NCI-H460 (cell line): ENCODE results near the gene PTX3. TPM values are rescaled to one million over a fixed set of nuclear protein-coding genes. Genes with fewer than 3 reads are reported as not detected.
A peak's percentile ranks its signal among the peaks of the same experiment; 100 is the strongest.

Source experiments
- DNase-seq: peaks from one replicate; pipeline ENCODE4 v3.0.0-alpha.2; 2016; ENCODE audit warnings: low read depth; ENCODE audit errors: extremely low read depth
- total RNA-seq: library from RNA; depleted of rRNA; stranded (reverse); fragments of >200 nt; shearing (Covaris generic); gene quantifications from 2 replicates; pipeline ENCODE4 v1.2.3, GENCODE V29; 2014; rRNA removed

The PTX3 gene
- total RNA-seq, 1 experiment from 2014 or later, result 23.8 TPM

DNA sequence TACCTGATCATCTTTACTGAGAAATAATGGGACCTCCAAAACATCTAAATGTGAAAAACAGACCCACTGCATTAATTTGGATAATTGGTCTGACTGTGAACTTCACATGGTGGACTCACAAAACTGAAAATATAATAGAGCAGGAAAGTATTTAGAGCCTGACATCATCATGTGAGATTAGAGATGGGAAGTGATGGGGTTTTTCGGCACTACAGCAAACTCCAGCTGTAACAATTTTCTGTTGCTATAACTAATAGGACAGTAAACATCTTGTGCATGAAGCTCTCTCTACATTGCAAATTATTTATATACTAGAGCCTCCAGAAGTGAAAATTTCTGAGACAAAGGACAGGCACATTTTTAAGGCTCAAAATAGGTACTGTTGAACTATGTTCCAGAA is 34.4 kb downstream of the PTX3 start:
- no peak for DNase-seq

DNA sequence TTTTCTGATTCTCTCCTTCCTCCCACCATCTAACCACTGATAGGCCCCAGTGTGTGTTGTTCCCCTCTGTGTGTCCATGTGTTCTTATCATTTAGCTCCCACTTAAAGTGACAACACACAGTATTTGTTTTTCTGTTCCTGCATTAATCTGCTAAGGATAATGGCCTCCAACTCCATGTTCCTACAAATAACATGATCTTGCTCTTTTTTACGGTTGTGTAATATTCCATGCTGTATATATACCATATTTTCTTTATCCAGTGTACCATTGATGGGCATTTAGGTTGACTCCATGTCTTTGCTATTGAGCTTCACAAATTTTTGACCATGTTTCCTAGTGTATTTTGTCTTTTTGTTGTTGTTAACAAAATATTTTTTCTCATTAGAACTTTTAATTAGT is 36.0 kb downstream of the PTX3 start:
- no peak for DNase-seq

DNA sequence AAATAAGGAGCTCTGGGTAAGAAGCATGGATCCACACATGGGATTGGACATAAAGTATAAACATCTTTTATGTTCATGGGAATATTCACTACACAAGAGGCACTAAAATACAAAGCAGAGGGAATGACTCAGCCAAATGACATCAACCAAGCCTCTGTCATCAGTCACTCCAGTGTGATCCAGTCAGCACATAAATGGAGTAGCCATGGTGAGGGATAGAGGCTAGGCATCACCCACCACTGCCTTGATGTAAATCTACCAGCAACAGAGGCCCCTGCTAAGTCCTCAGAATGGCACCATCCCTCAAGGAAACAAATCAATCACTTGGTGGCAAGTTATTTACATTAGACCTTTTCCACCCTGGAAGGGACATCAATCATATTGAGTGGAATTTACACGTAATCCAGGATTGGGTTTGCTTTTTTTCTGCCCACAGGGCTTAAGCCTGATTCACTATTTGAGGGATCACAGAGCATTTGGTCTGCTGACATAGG is 39.3 kb downstream of the PTX3 start:
- DNase-seq, result peak; percentile 16

GRCh38 chr3:157477441-157477840 is 40.8 kb downstream of the PTX3 start:
- no peak for DNase-seq

- no peak for DNase-seq
These were observed 43.0 kb downstream of the PTX3 start for GRCh38 chr3:157479464-157480243.

- DNase-seq, result no peak
These were observed 50.7 kb downstream of the PTX3 start for GRCh38 chr3:157487339-157487738.

GRCh38 chr3:157488144-157488543 is 51.5 kb downstream of the PTX3 start:
- DNase-seq, result no peak

DNA sequence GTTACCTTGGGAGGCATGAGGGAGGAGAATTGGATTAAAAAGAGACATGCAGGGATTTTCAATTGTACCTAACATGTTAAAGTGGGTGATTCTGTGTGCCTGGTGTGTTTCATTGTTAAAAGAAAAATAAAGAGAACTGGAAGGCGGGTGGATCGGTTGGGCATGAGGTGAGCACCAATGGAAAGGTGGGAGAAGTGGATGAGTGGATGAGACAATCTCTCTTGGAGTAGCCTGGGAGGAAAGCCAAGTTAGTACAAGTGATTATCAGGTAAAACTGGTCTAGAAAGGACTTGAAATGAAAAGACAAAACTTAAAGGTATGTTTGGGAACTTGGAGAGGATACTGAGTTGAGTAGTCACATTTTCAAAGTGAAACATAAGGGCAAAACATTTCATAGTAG is 54.5 kb downstream of the PTX3 start:
- no peak for DNase-seq

Other genes with a start within 250 kb of the PTX3 start
- gene VEPH1, start 66.6 kb downstream of the PTX3 start, total RNA-seq, result 0.50 TPM in 1 of 2 replicates, not detected in the other